Hepatocyte (in vitro differentiated cells): ENCODE data around the gene TKT.

Experiments used
- EZH2 ChIP-seq: fragments of 200-600 bp; sonication (generic); IDR thresholded peaks from 2 replicates; pipeline ENCODE4 v1.6.1; 2016; ENCODE audit warnings: antibody characterized with exemption, mild to moderate bottlenecking, borderline replicate concordance
- TF ChIP-seq, protein P1 (sequence below): fragments of 200-600 bp; sonication (generic); IDR thresholded peaks from 2 replicates; pipeline ENCODE4 v1.5.1; 2016; ENCODE audit warnings: antibody characterized with exemption, mild to moderate bottlenecking; ENCODE audit not compliant: poor library complexity

DNA sequence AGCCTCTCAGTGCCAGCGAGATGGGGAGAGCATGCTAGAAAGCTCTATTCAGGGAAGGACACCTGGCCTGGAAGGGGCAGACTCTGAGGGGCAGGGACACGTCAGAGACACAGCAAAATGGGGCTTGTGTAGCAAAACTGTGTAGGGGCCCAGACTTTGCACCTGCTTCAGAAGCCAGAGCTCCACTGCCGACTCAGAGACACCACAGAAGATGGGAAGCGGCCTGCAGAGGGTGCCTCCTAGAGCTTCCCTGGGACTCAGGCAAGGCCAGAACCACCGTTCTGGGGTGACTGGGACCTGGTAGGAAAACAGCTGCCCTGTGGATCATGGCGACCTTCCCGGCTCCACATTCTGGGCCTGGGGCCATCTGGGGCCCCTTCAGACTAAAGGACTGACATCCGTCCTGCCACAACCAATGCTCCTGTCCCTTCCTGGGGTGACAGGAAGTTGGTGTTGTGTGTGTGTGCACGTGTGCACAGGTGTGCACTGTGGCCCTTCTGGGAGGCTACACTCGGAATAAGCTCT, 17.4 kb upstream of the TKT start:
- TF ChIP-seq, protein P1, sequence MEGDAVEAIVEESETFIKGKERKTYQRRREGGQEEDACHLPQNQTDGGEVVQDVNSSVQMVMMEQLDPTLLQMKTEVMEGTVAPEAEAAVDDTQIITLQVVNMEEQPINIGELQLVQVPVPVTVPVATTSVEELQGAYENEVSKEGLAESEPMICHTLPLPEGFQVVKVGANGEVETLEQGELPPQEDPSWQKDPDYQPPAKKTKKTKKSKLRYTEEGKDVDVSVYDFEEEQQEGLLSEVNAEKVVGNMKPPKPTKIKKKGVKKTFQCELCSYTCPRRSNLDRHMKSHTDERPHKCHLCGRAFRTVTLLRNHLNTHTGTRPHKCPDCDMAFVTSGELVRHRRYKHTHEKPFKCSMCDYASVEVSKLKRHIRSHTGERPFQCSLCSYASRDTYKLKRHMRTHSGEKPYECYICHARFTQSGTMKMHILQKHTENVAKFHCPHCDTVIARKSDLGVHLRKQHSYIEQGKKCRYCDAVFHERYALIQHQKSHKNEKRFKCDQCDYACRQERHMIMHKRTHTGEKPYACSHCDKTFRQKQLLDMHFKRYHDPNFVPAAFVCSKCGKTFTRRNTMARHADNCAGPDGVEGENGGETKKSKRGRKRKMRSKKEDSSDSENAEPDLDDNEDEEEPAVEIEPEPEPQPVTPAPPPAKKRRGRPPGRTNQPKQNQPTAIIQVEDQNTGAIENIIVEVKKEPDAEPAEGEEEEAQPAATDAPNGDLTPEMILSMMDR = no peak
- no peak for TF ChIP-seq EZH2
